G401 (cell line): ENCODE results near the gene ANKRD22. TPM values are rescaled to one million over a fixed set of nuclear protein-coding genes. Genes with fewer than 3 reads are reported as not detected.
A peak's percentile ranks its signal among the peaks of the same experiment; 100 is the strongest.

Experiments used
- DNase-seq: peaks from one replicate; pipeline ENCODE4 v3.0.0-alpha.2; 2015; ENCODE audit warnings: low spot score
- in situ Hi-C: cut with HindIII; loops from 2 replicates; pipeline ENCODE4 v1.10.0; 2016; ENCODE audit warnings: low sequenced_read_pairs, mixed read lengths
- total RNA-seq: library from RNA; depleted of rRNA; stranded (reverse); fragments of >200 nt; shearing (Covaris generic); gene quantifications from 2 replicates; pipeline ENCODE4 v1.2.3, GENCODE V29; 2014

The ANKRD22 gene
- total RNA-seq, 1 experiment from 2014 or later, result not detected

- peak; percentile 76 for DNase-seq
- in situ Hi-C loops, result no loop called here
Measured at GRCh38 chr10:88810196-88810961, 41.3 kb downstream of the ANKRD22 start.

GRCh38 chr10:88809621-88810020, 42.0 kb downstream of the ANKRD22 start:
- in situ Hi-C loops, result no loop called here

GRCh38 chr10:88805924-88806323, 45.7 kb downstream of the ANKRD22 start:
- in situ Hi-C loops, result no loop called here
- DNase-seq, result no peak

More at GRCh38 chr10:88809621-88810020, 42.0 kb downstream of the ANKRD22 start:
- DNase-seq, result no peak

GRCh38 chr10:88805361-88805760, 46.3 kb downstream of the ANKRD22 start:
- DNase-seq, result no peak
- in situ Hi-C loops, result no loop called here

GRCh38 chr10:88804083-88804812, 47.4 kb downstream of the ANKRD22 start:
- in situ Hi-C loops, result no loop called here
- no peak for DNase-seq

GRCh38 chr10:88803641-88804040, 48.0 kb downstream of the ANKRD22 start:
- no peak for DNase-seq
- in situ Hi-C loops, result no loop called here

DNA sequence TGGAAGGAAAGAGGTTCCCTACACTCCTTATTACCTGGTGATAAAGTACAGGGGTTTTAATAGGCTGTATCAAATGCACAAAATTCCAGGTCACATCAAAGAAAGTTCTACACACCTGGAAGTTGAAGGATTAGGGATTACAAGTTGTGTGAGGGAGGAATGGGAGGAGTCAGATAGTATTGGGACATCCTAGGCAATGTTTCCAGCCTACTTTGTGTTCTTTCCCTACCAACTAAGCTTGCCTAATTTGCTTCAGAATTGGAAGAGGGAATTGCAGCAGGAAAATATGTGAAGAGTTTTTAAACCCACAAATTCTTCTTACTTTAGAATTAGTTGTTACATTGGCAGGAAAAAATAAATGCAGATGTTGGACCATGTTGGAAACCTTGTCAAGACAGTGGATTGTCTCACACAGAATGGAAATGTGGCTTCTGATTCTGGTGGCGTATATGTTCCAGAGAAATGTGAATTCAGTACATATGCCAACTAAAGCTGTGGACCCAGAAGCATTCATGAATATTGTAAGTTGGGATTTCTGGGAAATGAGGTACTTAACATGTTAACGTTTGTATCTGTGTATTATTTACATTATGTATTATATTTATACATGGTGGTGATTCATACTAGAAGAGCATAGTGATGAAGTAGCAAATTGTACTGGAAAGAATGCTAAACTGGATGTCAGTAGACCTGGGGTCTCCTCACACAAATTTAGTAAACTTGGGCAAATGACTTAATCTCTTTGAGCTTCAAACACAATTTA, 48.9 kb downstream of the ANKRD22 start, which contains the start of gene LIPM:
Gene LIPM (plus strand): TSS at position 208 of the 763 bp plus-strand sequence. CDS start 167 bp downstream, at position 375.
- no peak for DNase-seq
- in situ Hi-C loops, result no loop called here

DNA sequence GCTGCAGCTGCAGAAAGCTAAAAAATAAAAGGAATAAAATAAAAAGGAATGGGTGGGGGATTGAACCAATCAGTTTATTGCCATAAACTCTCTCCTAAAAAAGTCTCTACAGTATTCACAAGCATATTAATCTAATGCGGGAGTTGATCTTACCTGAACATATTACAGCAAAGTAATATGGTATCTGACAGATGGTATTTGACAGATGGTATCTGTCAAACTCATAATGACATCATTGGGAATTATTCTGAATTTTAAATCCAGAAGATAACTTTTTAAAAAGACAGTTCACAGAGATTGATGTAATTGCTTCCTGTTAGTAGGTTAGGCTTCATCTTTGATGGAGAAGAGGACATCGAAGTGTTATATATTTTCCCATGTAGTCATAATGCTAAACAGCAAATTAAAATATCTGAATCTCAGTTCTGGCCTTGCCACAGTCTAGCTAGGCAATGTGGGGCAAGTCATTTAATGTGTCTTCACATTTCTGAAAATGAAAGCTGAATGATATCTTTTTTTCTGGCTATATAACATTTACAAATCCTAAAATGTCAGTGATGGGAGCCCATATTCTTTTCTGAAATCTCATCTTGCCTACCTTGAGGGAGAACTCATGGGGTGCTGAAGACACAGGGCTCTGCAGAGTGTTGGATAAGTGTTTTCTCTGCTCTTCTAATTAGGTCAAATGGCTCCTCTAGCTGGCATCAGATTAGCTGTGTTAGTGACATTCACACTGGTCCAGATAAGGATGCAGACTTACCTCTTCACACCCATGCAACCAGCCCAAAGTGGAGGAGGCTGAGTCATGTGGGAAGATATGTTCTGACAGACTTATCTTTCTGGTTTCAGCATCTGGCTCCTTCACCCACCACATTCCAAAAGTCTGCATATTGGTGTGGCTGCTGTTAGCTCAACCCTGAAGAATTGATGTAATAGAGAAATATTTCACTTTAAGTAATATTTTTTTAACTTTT, 51.2 kb downstream of the ANKRD22 start:
- in situ Hi-C loops, result no loop called here

GRCh38 chr10:88794731-88795130, 56.9 kb downstream of the ANKRD22 start:
- in situ Hi-C loops, result no loop called here

More for the DNA sequence above, 51.2 kb downstream of the ANKRD22 start:
- peak; percentile 84 for DNase-seq

DNA sequence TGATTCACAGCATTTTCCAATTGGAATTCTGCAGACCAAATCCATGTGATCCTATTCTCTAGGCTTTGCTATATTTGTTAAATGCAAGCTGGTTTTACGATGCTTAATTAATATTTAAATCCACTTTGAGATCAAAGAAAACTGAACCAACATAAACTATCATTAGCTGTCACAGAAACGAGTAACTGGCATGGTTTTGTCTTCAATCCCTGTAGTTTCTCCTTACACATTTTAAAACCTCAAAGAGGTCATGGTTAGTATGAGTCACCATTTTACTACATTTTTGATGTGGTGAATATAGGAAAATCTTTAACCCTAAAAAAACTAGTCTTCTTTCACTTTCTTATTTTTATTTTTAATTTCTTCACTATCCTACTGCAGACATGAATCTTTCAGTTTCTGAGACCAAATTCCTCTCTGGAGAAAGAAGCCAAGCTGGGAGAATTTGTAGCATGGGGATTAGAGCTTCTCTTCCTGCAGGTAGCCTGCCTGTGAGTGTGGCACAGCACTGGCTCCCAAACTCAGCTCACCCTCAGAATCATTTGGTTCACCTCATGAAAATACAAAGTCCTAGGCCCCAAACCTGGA, 57.8 kb downstream of the ANKRD22 start:
- no peak for DNase-seq
- in situ Hi-C loops, result no loop called here

More at GRCh38 chr10:88794731-88795130, 56.9 kb downstream of the ANKRD22 start:
- no peak for DNase-seq

DNA sequence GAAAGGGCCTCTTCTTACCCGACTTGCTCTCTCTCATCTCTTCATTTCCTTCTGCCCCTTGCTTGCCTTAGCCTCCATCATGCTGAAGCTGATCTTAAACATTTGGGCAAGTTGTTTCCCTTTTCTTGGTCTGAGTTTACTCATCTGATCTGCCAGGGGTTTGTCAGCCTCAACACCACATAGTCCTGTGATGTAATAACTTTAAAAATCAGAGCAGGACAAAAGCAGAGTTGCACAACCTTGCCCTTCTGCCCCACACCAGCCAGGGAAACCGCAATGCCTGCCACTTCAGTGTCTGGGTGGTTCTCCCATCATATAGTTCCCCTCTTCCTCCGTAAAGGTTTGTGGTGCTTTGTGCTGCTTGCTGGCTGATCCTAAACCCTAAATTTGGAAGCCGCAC, 59.0 kb downstream of the ANKRD22 start:
- no peak for DNase-seq
- in situ Hi-C loops, result no loop called here

- in situ Hi-C loops, result no loop called here
- DNase-seq, result no peak
Measured at GRCh38 chr10:88791924-88792323, 59.7 kb downstream of the ANKRD22 start.

- in situ Hi-C loops, result no loop called here
- DNase-seq, result no peak
Measured at GRCh38 chr10:88788924-88789323, 62.7 kb downstream of the ANKRD22 start.

DNA sequence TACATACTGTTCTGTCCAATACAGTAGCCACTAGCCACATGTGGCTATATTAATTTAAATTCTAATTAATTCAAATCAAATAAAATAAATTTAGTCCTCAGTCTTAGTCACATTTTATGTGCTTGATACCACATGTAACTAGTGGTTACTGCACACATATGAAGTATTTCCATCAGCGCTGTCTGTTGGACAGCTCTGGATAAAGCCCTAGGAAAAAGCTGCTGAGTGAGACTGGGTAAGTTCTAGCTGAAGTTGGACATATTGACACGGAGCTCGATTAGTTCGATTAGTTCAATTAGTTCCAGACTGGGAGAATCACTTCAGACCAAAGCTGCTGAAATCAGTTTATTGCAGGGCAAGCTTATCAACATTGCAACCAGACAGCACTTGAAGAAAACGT, 64.2 kb downstream of the ANKRD22 start:
- in situ Hi-C loops, result no loop called here
- no peak for DNase-seq

DNA sequence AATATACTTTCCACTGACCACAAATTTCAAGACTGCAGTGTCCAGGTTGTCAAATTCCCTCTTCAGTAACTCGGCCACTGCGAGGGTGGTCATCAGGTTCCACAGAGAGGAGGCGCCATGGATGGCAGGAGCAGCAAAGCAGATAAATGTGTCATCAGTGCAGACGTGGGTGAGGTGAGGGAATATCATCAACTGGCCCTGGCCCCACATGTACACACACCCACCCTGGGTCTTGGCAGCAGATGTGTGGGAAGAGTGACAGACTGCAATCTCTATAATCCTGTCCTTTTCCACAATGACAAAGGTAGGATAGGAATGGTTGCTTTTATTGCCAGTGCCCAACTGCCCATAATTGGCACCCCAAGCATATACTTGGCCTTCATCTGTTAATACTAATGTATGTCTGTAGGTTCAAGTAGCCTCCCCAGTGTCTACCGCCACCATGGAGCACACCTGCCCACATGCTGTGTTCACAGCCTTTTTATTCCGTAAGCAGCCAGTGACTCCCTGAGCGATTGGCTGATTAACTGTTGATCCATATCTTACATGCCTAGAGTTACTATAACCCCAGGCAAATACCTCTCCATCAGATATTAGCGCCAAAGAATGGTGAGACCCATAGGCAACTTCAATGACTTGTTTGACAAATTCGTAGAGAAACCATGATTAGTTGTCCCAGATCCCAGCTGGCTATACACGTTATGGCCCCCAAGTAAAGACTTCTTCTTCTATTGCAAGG, 65.4 kb downstream of the ANKRD22 start:
- DNase-seq, result no peak
- in situ Hi-C loops, result no loop called here

DNA sequence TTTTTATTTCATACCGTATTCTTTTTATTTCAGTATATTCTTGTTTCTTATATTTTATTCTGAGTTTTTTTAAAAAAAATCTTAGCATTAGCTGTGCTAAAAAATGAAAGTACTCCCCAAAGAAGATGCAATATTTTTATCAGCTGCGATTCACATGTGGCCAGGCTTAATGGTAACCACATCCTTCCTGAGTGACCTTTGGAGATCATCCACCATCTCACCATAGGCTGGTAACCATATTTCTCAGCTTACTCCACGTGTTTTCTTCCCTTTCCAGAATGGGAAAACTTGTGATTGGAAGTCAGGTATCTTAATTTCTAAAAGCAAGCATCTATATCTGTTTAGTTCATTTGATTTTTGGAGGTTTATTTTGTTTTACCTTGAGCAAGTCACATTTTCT, 67.9 kb downstream of the ANKRD22 start:
- no peak for DNase-seq
- in situ Hi-C loops, result no loop called here

DNA sequence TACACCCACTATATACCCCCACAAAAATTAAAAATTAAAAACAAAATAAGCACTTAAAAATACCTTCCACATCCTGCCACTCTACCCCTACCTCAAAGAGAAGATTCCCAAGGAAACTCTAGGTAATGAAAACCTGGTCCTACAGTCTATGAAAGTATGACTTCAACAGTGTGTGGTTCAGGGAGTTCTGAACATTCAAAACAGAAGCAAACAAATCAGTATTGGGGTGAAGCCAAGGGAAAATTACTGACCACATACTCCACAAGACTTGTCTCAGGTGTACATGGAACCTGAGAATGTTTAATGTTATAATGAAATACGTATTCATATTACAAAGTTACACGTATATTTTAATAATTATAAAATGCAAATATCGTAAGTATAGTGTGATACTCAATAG, 69.4 kb downstream of the ANKRD22 start:
- in situ Hi-C loops, result no loop called here
- DNase-seq, result no peak

DNA sequence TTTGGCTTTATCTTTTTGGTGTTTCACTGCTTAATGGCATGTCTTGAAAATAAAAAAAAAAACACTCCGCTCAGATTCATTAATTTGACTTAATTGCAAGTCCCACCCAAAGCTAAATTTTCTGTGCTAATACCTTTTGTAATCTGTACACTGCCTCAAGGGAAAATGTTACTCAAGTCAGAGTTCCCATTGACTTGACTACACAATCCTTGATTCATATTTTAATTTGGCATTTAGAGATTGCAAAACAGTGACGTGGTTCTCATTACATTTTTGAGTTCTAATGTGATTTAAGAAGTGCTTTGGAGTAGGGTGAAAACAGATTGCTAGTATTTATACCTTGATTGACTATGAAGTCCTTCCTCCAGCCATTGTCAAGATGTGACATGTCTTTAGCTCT, 70.4 kb downstream of the ANKRD22 start:
- in situ Hi-C loops, result no loop called here

More for the DNA sequence above, 70.4 kb downstream of the ANKRD22 start:
- DNase-seq, result no peak
